ENCODE results near the gene POLE. TPM values are rescaled to one million over a fixed set of nuclear protein-coding genes. Genes with fewer than 3 reads are reported as not detected.

POLE gene
- total RNA-seq, 1 donor from 2014 or later = 10.5 TPM

GRCh38 chr12:132653567-132654290 is 33.4 kb downstream of the POLE start:
- H3K27me3 ChIP-seq (ENCODE audit: control insufficient read depth, insufficient read depth, low read length) = no peaks in the 10 kb centered on the region
- no peak for TF ChIP-seq CTCF (IDR thresholded peaks at IDR 0.05; ENCODE audit: insufficient read depth, low read length, severe bottlenecking)
- FAIRE-seq = no peak
- no peak overlapping the region for H3K4me3 ChIP-seq (ENCODE audit: low read depth, low read length)
- H3K36me3 ChIP-seq (ENCODE audit: control insufficient read depth, insufficient read depth, low read length) = peaks cover 15% of the 10 kb centered on the region
- no peak for DNase-seq (ENCODE audit: low read depth)

- no peak for TF ChIP-seq CTCF (IDR thresholded peaks at IDR 0.05; ENCODE audit: insufficient read depth, low read length, severe bottlenecking)
- H3K27me3 ChIP-seq (ENCODE audit: control insufficient read depth, insufficient read depth, low read length) = no peaks in the 10 kb centered on the region
- DNase-seq (ENCODE audit: low read depth) = no peak
- no peak overlapping the region for H3K4me3 ChIP-seq (ENCODE audit: low read depth, low read length)
- H3K36me3 ChIP-seq (ENCODE audit: control insufficient read depth, insufficient read depth, low read length) = peaks cover 6% of the 10 kb centered on the region
- no peak for FAIRE-seq
Measured at GRCh38 chr12:132651444-132652100, 35.6 kb downstream of the POLE start.

GRCh38 chr12:132649226-132649945 is 37.8 kb downstream of the POLE start:
- Histone ChIP-seq H3K27me3 (ENCODE audit: control insufficient read depth, insufficient read depth, low read length) (no peaks in the 10 kb centered on the region), H3K4me3 (ENCODE audit: low read depth, low read length) (no peak overlapping the region), H3K36me3 (ENCODE audit: control insufficient read depth, insufficient read depth, low read length) (peaks cover 6% of the 10 kb centered on the region)
- FAIRE-seq (no peak), DNase-seq (ENCODE audit: low read depth) (no peak)
- TF ChIP-seq CTCF (IDR thresholded peaks at IDR 0.05; ENCODE audit: insufficient read depth, low read length, severe bottlenecking) = no peak

GRCh38 chr12:132648616-132649225 is 38.4 kb downstream of the POLE start:
- no peak for TF ChIP-seq CTCF (IDR thresholded peaks at IDR 0.05; ENCODE audit: insufficient read depth, low read length, severe bottlenecking)
- H3K27me3 ChIP-seq (ENCODE audit: control insufficient read depth, insufficient read depth, low read length) = no peaks in the 10 kb centered on the region
- H3K4me3 ChIP-seq (ENCODE audit: low read depth, low read length) = no peak overlapping the region
- FAIRE-seq (no peak), DNase-seq (ENCODE audit: low read depth) (no peak)
- peaks cover 7% of the 10 kb centered on the region for H3K36me3 ChIP-seq (ENCODE audit: control insufficient read depth, insufficient read depth, low read length)

- H3K36me3 ChIP-seq (ENCODE audit: control insufficient read depth, insufficient read depth, low read length) = peaks cover 9% of the 10 kb centered on the region
- DNase-seq (ENCODE audit: low read depth) = no peak
Measured at GRCh38 chr12:132647858-132648257, 39.3 kb downstream of the POLE start.

More at GRCh38 chr12:132647858-132648257, 39.3 kb downstream of the POLE start:
- no peak for TF ChIP-seq CTCF (IDR thresholded peaks at IDR 0.05; ENCODE audit: insufficient read depth, low read length, severe bottlenecking)
- H3K4me3 ChIP-seq (ENCODE audit: low read depth, low read length) = no peak overlapping the region
- FAIRE-seq = peak; percentile 93
- H3K27me3 ChIP-seq (ENCODE audit: control insufficient read depth, insufficient read depth, low read length) = no peaks in the 10 kb centered on the region

Measured in bronchial epithelial cell (primary cell).